Stimulated activated naive CD8-positive, alpha-beta T cell treated with anti-CD3 and anti-CD28 coated beads, Interleukin-15, Interleukin-2, amounts not matched to agents 100 ng/mL and 50 ng/mL, for 24 hours (primary cell): ENCODE data around the gene RNF220.

Experiments used
- H3K27ac Mint-ChIP-seq: one replicate; pipeline ENCODE4 v1.8.0; 2021; ENCODE audit warnings: mild to moderate bottlenecking, mixed read lengths
- H3K27me3 Mint-ChIP-seq: one replicate; pipeline ENCODE4 v1.8.0; 2021; ENCODE audit warnings: mixed read lengths
- H3K36me3 Mint-ChIP-seq: one replicate; pipeline ENCODE4 v1.8.0; 2021; ENCODE audit warnings: low read depth, mixed read lengths
- H3K4me1 Mint-ChIP-seq: one replicate; pipeline ENCODE4 v1.8.0; 2021; ENCODE audit warnings: low read depth, mixed read lengths
- H3K4me3 Mint-ChIP-seq: one replicate; pipeline ENCODE4 v1.8.0; 2021; ENCODE audit warnings: mild to moderate bottlenecking, mixed read lengths
- H3K9me3 Mint-ChIP-seq: one replicate; pipeline ENCODE4 v1.8.0; 2021; ENCODE audit warnings: mixed read lengths

RNF220 gene

DNA sequence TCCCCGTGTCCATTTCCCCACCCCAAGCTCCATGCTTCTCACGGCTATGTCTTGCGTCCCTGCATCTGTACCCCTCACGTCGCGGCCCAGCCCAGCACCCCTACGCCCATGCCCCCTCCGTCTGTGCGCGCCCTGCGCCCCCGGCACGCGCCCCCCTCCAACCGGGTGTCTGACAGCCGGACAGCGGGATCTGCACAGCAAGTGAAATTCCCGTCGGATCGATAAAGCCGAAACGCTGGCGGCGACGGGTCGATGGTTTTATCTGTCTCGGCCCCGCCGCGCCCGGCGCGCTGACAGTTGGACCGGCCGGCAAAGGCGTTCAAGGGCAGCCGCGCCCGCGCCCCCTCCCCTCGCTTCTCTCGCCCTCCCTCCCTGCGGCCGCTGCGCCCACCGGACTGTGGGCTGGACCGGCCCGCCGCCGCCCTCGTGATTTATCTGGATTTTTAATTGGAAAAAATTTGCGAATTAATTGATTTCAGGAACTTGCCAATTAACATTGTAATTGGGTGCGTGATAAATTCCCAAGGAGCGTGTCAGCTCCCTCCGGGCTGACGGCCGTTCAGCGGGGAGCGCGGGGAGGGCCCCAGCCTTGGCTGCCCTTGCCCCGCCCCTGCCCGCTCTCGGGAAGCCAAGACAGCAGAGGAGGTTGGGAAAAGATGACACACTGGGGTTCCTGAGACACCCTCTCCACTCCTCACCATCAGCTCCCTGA lies 212.1 kb downstream of the RNF220 start:
- Mint-ChIP-seq H3K4me1 (no peaks in the 10 kb centered on the region), H3K27me3 (no peaks in the 10 kb centered on the region), H3K9me3 (no peaks in the 10 kb centered on the region), H3K4me3 (no peak overlapping the region), H3K27ac (no peak overlapping the region), H3K36me3 (no peaks in the 10 kb centered on the region)

DNA sequence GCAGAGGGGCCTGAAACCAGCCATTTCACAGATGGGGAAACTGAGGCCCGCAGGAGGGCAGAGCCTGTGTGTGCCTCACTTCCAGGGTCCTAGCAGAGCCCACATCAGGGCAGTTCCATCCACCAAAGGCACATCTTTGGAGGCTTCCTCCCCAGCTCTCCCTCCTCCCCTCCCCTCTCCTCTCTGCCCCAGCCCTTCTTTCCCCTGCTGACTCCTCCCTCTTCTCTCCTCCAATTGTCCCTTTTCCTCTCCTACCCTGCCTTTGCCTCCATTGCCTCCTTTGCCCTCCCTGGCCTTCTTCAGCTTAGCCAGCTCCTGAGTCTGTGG lies 212.6 kb downstream of the RNF220 start:
- no peaks in the 10 kb centered on the region for H3K27me3 Mint-ChIP-seq
- H3K9me3 Mint-ChIP-seq = no peaks in the 10 kb centered on the region
- no peak overlapping the region for H3K27ac Mint-ChIP-seq
- no peaks in the 10 kb centered on the region for H3K4me1 Mint-ChIP-seq
- no peaks in the 10 kb centered on the region for H3K36me3 Mint-ChIP-seq
- no peak overlapping the region for H3K4me3 Mint-ChIP-seq

- H3K27ac Mint-ChIP-seq = no peak overlapping the region
- H3K9me3 Mint-ChIP-seq = no peaks in the 10 kb centered on the region
- no peak overlapping the region for H3K4me3 Mint-ChIP-seq
- no peaks in the 10 kb centered on the region for H3K4me1 Mint-ChIP-seq
- no peaks in the 10 kb centered on the region for H3K27me3 Mint-ChIP-seq
- H3K36me3 Mint-ChIP-seq = no peaks in the 10 kb centered on the region
These were observed 214.3 kb downstream of the RNF220 start for GRCh38 chr1:44619261-44619900.

DNA sequence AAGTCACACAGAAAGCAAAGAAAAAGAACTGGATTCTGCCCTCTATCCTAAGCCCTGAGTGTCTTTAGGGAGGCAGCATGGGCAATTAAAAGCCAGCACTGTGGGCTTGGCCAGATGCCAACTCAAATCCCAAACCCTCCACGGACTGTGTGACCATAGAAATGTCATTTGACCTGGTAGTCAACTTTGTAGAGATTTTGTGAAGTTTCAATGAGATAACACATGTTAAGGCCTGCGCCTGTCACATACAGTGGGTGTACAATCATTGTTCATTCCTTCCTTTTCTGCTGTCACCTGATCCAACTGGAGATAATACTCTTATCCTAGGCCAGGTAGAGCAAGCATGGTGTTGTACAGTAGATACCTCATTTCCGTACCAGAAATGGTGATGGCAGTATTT lies 215.0 kb downstream of the RNF220 start:
- Mint-ChIP-seq H3K4me1 (no peaks in the 10 kb centered on the region), H3K27me3 (no peaks in the 10 kb centered on the region), H3K9me3 (no peaks in the 10 kb centered on the region), H3K27ac (no peak overlapping the region), H3K36me3 (no peaks in the 10 kb centered on the region), H3K4me3 (no peak overlapping the region)

DNA sequence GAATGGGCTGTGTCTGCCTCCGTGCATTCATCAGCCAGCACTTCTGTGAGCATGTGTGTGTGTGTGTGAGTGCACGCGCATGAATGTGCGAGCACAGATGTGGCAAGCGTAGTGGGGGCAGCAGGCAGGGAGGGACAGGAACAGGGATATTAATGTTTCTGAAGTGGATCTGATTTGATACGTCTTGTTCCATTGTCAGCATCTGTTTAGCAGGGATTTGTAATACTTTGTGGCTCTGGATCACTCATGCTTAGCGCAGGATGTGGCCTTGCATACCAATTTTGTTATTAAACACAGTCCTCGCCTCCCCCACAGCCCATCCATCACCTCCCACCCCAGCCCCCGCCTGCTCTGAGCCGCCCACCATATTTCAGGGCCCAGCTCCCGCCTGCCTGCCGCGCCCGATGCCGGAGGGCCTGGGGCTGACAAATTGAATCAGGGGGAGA lies 216.8 kb downstream of the RNF220 start:
- H3K27me3 Mint-ChIP-seq = no peaks in the 10 kb centered on the region
- no peak overlapping the region for H3K4me3 Mint-ChIP-seq
- no peak overlapping the region for H3K27ac Mint-ChIP-seq
- H3K36me3 Mint-ChIP-seq = no peaks in the 10 kb centered on the region
- no peaks in the 10 kb centered on the region for H3K4me1 Mint-ChIP-seq
- no peaks in the 10 kb centered on the region for H3K9me3 Mint-ChIP-seq

DNA sequence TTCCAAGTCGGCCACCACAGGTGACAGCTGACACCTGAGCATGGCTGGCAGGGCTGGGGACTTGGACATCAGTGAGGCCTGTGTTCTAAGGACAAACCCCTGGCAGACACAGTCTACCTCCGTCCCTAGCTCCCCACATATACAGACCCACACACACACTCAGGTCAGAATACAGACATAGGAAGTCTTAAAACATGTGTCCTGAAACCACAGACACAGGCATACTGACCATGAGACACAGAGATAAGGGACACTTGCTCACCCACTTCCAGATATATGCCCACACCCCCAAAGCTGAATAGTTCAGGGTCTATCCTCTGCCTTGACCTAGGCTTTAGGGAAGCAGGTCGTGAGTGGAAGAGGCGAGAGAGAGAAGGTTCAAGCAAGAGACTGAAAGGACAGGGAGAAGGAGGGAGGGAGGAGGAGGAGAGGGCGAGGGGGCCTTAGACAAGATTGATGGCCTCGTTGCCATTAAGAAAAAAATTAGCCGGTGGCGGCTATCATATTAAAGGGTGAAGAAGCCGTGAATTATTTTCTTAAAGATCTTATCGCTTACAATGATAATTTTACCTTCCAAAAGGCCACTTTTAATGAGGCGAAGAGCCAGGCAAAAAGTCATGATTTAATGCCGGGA lies 219.3 kb downstream of the RNF220 start:
- Mint-ChIP-seq H3K36me3 (no peaks in the 10 kb centered on the region), H3K4me3 (no peak overlapping the region), H3K27me3 (no peaks in the 10 kb centered on the region), H3K27ac (no peak overlapping the region), H3K4me1 (no peaks in the 10 kb centered on the region), H3K9me3 (no peaks in the 10 kb centered on the region)

DNA sequence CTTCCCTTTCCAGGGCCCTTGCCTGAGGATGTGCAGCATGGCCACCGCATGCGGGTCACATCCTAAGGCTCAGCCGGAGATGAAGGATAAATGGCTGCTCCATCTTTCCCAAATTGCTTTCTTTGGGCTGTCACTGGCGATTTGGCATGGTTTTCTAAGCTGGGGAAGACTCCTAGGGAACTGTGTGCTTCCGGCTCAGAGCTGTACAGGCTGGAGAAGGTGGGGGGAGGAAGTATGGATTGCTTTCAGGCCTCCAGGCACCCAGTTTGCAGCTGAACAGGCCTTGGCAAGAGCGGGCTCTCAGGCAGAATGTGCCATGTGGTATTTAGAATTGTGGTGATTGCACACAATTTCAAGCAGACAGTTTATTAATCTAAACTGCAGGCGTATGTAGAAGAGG lies 220.3 kb downstream of the RNF220 start:
- Mint-ChIP-seq H3K9me3 (no peaks in the 10 kb centered on the region), H3K36me3 (no peaks in the 10 kb centered on the region)

DNA sequence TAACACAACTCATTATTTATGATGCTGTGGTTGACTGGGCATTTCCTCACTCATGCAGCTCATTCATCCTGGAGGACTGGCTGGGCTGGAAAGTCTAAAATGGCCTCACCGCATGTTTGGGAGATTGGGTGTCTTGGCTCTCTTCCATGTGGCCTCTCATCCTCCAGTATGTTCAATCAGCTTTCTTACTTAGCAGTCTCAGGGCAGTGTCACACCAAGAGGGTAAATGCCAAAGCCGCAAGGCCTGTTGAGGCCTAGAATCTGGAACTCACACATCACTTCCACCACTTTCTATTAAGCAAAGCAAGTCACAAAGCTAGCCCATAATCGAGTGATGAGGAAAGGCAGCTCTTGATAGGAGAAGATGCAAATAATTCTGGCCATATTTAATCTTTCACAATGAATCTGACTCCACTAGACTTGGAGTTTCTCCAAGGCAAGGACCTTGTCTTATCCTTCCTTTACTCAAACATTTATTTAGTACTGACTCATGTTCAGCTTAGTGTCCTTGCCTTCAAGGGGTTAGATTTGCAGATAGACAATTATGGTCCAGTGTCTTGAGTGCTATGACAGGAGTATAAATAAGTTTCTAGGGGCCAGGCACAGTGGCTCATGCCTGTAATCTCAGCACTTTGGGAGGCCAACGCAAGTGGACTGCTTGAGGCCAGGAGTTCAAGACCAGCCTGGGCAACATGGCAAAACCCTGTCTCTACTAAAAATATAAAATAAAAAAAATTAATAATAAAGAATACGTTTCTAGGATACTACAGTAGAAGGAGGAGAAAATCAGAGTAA lies 224.1 kb downstream of the RNF220 start:
- Mint-ChIP-seq H3K27ac (no peak overlapping the region), H3K27me3 (no peaks in the 10 kb centered on the region), H3K4me3 (no peak overlapping the region), H3K9me3 (peaks cover 4% of the 10 kb centered on the region), H3K36me3 (peaks cover 10% of the 10 kb centered on the region), H3K4me1 (peaks cover 25% of the 10 kb centered on the region)

More for the DNA sequence above, 220.3 kb downstream of the RNF220 start:
- H3K4me1 Mint-ChIP-seq = no peaks in the 10 kb centered on the region
- H3K27me3 Mint-ChIP-seq = no peaks in the 10 kb centered on the region
- H3K27ac Mint-ChIP-seq = no peak overlapping the region
- no peak overlapping the region for H3K4me3 Mint-ChIP-seq

- H3K4me3 Mint-ChIP-seq = peak overlapping the region; percentile 89
- peaks cover 34% of the 10 kb centered on the region for H3K4me1 Mint-ChIP-seq
- H3K36me3 Mint-ChIP-seq = peaks cover 19% of the 10 kb centered on the region
- peaks cover 4% of the 10 kb centered on the region for H3K9me3 Mint-ChIP-seq
- H3K27me3 Mint-ChIP-seq = no peaks in the 10 kb centered on the region
- H3K27ac Mint-ChIP-seq = no peak overlapping the region
These were observed 225.1 kb downstream of the RNF220 start for GRCh38 chr1:44630116-44630515.

DNA sequence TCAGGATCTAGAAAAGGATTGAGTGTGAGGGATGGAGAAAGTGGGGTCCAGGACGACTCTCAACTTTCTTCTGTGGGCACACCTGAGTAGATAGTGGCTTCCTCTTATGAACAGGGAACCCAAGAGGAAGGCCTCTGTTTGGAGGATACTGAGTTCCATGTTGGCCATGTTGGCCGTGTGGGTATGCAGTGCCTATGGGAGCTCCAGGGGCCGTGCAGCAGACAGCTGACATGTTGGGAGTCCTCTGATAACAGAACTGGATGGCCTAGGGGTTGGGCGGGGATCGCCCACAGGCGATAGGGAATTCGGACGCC lies 226.2 kb downstream of the RNF220 start:
- peak overlapping the region; percentile 89 for H3K4me3 Mint-ChIP-seq
- peak overlapping the region; percentile 88 for H3K27ac Mint-ChIP-seq
- no peaks in the 10 kb centered on the region for H3K27me3 Mint-ChIP-seq
- peaks cover 31% of the 10 kb centered on the region for H3K36me3 Mint-ChIP-seq
- peaks cover 4% of the 10 kb centered on the region for H3K9me3 Mint-ChIP-seq
- H3K4me1 Mint-ChIP-seq = peaks cover 40% of the 10 kb centered on the region

- Mint-ChIP-seq H3K36me3 (peaks cover 35% of the 10 kb centered on the region), H3K4me3 (peak overlapping the region; percentile 89), H3K9me3 (peaks cover 4% of the 10 kb centered on the region), H3K27me3 (no peaks in the 10 kb centered on the region), H3K27ac (peak overlapping the region; percentile 95), H3K4me1 (peaks cover 40% of the 10 kb centered on the region)
These were observed 226.8 kb downstream of the RNF220 start for GRCh38 chr1:44631647-44632539.

GRCh38 chr1:44632598-44632997 lies 227.5 kb downstream of the RNF220 start:
- Mint-ChIP-seq H3K4me1 (peaks cover 40% of the 10 kb centered on the region), H3K9me3 (peaks cover 4% of the 10 kb centered on the region), H3K27me3 (no peaks in the 10 kb centered on the region), H3K36me3 (peaks cover 38% of the 10 kb centered on the region), H3K4me3 (peak overlapping the region; percentile 89), H3K27ac (peak overlapping the region; percentile 95)

DNA sequence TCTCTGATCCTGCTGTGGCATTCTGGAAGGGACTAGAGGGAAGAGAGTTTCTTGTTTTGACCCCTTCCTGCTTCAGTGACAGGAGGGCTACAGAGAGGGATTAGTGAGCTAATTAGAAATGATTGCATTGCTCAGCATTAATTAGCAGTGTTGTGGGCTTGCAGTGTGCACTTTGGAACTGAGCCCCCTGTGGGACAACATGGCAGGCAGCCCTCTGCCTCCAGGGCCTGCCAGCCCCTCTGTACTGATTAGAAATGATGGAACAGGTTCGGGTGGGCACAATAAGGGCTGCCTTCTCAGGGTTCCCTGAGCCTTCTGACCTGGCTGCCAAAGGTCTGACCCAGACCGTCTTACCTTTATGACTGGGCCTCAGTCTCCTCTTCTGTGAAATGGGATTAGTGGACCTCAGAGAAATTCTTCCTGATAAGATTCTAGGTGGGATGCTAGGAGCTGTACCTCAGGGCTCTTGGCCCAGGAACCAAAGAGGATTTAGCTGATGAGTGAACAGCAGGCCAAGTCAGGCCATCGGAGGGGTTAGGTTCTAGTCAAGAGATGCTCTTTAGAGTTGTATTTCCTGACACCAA lies 229.6 kb downstream of the RNF220 start:
- H3K27me3 Mint-ChIP-seq = no peaks in the 10 kb centered on the region
- peaks cover 4% of the 10 kb centered on the region for H3K9me3 Mint-ChIP-seq
- H3K4me1 Mint-ChIP-seq = peaks cover 40% of the 10 kb centered on the region

DNA sequence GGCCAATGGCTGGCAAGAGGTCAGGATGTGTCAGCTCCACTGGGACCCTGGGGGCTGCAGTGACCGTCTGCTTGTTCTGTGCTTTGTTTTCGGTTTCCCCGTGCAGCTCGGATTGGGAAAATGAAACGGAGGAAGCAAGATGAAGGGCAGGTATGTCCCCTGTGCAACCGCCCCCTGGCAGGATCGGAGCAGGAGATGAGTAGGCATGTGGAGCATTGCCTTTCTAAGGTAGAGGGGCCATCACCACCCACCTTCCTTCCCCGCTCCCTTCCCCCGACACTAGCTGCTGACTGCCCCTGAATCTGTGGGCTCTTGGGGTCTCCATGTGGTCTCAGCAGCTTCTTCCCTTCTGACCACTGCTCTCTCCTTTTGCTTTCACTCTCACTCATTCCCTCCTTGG lies 230.4 kb downstream of the RNF220 start:
- no peak overlapping the region for H3K4me3 Mint-ChIP-seq
- H3K9me3 Mint-ChIP-seq = peaks cover 4% of the 10 kb centered on the region
- no peak overlapping the region for H3K27ac Mint-ChIP-seq
- peaks cover 40% of the 10 kb centered on the region for H3K4me1 Mint-ChIP-seq
- H3K36me3 Mint-ChIP-seq = peaks cover 52% of the 10 kb centered on the region
- no peaks in the 10 kb centered on the region for H3K27me3 Mint-ChIP-seq

More for the DNA sequence above, 229.6 kb downstream of the RNF220 start:
- Mint-ChIP-seq H3K36me3 (peaks cover 52% of the 10 kb centered on the region), H3K27ac (peak overlapping the region; percentile 63), H3K4me3 (no peak overlapping the region)
